ENCODE measurements around the gene LGALSL. TPM values are rescaled to one million over a fixed set of nuclear protein-coding genes. Genes with fewer than 3 reads are reported as not detected.

Gene LGALSL
- total RNA-seq, 1 donor from 2014 or later: 30.2 TPM

DNA sequence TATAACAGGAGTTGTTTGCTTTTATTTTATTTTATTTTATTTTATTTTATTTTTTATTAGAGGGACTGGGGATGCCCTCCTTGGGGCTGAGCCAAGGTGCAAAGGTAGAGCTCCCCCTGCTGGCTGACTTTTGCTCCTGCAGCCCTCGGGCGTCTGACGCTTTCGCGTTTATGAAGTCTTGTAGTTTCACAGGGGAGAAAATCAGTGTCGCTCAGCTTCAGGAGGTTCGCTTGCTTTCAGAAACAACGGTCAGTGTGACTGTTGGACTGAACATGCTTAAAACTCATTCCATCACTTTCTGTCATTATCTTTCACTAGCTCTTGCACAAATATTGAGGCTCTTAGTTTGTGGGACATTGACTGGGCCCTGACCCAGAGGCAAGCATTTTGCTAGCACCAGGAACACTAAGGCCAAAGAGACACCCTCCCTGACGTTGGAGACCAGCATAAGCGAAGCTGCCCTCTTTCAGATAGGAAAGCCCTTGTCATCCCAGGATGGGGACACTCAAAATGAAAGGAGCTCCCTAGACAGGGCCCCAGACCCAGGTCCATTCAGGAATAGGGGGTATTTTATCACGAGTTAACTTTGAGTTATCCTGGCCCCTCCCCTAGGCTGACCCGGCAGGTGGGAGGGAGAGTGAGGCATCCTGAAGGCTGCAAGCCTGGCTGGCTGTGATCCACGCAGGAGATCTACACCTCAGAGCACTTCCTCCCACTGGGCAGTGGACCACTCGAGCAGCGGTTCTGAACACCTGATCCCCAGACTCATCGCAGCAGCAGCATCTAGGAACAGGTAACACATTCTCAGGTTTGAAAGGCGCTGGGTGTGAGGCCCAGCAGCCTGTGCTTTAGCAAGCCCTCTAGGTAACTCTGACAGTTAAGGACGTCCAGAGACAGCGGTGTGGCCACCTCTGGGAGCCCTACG, 34.4 kb downstream of the LGALSL start:
- Mint-ChIP-seq H3K4me1 (ENCODE audit: unreplicated experiment) (peaks cover 52% of the 10 kb centered on the region), H3K36me3 (ENCODE audit: low read depth, unreplicated experiment) (no peaks in the 10 kb centered on the region), H3K9me3 (ENCODE audit: unreplicated experiment) (no peaks in the 10 kb centered on the region), H3K4me3 (ENCODE audit: unreplicated experiment) (no peak overlapping the region), H3K27me3 (ENCODE audit: unreplicated experiment) (no peaks in the 10 kb centered on the region), H3K27ac (ENCODE audit: unreplicated experiment) (no peak overlapping the region)
- DNase-seq (ENCODE audit: low spot score): peak; percentile 77
- TF ChIP-seq, protein P1, sequence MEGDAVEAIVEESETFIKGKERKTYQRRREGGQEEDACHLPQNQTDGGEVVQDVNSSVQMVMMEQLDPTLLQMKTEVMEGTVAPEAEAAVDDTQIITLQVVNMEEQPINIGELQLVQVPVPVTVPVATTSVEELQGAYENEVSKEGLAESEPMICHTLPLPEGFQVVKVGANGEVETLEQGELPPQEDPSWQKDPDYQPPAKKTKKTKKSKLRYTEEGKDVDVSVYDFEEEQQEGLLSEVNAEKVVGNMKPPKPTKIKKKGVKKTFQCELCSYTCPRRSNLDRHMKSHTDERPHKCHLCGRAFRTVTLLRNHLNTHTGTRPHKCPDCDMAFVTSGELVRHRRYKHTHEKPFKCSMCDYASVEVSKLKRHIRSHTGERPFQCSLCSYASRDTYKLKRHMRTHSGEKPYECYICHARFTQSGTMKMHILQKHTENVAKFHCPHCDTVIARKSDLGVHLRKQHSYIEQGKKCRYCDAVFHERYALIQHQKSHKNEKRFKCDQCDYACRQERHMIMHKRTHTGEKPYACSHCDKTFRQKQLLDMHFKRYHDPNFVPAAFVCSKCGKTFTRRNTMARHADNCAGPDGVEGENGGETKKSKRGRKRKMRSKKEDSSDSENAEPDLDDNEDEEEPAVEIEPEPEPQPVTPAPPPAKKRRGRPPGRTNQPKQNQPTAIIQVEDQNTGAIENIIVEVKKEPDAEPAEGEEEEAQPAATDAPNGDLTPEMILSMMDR (IDR thresholded peaks at IDR 0.05; ENCODE audit: unreplicated experiment): peak; percentile 98

DNA sequence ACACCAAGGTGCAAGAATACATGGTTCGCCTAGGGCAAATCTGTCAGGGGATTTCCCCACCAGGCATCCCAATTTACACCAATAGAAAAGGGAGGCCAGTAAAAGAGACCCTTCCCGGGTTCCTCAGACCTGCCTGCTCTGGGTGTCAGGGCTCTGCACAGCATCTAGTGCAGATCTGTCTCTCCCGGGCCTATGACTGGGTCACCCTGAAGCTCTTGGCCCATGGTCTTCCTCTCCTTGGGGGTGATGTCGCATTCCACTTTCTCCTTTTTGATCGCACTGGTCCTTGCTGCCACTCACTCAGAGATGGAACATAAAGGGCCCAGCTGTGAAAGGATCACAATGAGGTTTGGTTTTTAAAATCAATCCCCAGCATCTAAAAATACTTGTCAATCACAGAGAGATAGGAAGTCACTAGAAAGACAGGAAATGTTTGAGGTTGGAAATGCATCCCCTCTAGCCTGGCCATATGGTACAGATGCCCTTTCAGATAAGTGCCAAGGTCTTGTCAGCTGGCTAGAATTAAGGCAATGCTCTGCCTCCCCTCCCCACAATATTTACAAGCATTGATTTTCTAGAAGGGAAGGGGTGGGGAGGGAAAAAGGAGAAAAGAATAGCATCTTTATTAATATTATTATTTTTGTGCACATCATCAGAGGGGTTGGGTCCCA, 35.3 kb downstream of the LGALSL start:
- no peak for DNase-seq (ENCODE audit: low spot score)
- peaks cover 48% of the 10 kb centered on the region for H3K4me1 Mint-ChIP-seq (ENCODE audit: unreplicated experiment)
- H3K9me3 Mint-ChIP-seq (ENCODE audit: unreplicated experiment): no peaks in the 10 kb centered on the region
- H3K4me3 Mint-ChIP-seq (ENCODE audit: unreplicated experiment): peak overlapping the region; percentile 56
- no peaks in the 10 kb centered on the region for H3K27me3 Mint-ChIP-seq (ENCODE audit: unreplicated experiment)
- no peaks in the 10 kb centered on the region for H3K36me3 Mint-ChIP-seq (ENCODE audit: low read depth, unreplicated experiment)
- peak overlapping the region; percentile 39 for H3K27ac Mint-ChIP-seq (ENCODE audit: unreplicated experiment)
- TF ChIP-seq, protein P1 (IDR thresholded peaks at IDR 0.05; ENCODE audit: unreplicated experiment): no peak

DNA sequence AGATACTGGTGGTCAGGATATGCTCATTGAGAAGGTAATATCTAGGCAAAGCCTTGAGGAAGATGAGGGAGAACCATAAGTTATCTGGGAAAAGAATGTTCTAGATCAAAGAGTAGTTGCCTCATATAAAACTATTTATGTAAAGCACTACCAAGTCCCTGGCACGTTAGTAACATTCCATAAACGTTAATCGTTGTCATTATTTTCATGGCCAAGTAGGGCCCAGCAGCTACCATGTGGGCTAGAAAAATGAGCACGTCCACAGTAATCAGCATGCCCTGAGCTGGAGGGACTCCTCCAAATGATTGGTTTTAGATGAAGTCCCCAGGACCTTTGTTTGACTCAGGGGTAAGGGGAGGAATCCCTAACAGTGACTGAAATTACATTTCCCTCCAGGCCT, 37.5 kb downstream of the LGALSL start:
- TF ChIP-seq, protein P1 (IDR thresholded peaks at IDR 0.05; ENCODE audit: unreplicated experiment): no peak
- Mint-ChIP-seq H3K36me3 (ENCODE audit: low read depth, unreplicated experiment) (no peaks in the 10 kb centered on the region), H3K4me3 (ENCODE audit: unreplicated experiment) (no peak overlapping the region), H3K27me3 (ENCODE audit: unreplicated experiment) (no peaks in the 10 kb centered on the region), H3K4me1 (ENCODE audit: unreplicated experiment) (peaks cover 48% of the 10 kb centered on the region), H3K9me3 (ENCODE audit: unreplicated experiment) (no peaks in the 10 kb centered on the region), H3K27ac (ENCODE audit: unreplicated experiment) (no peak overlapping the region)
- DNase-seq (ENCODE audit: low spot score): no peak

DNA sequence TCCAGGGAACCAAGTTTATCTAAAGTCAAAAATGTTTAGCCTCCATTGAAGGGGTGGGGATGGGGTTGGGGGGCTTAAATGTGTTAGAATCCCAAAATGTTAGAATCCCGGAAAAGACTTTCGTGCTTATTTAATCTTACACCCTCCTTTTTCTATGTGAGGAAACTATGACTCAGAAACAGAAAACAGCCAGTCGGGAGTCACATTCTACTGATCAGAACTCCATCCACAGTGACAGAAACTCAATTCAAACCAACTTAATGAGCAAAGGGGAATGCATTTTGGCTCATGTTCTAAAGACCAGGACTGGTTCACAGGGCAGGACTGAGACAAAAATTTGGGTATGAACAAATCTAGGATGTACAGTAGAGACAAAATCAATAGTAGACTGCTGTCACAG, 38.3 kb downstream of the LGALSL start:
- Mint-ChIP-seq H3K4me3 (ENCODE audit: unreplicated experiment) (no peak overlapping the region), H3K27ac (ENCODE audit: unreplicated experiment) (no peak overlapping the region), H3K36me3 (ENCODE audit: low read depth, unreplicated experiment) (no peaks in the 10 kb centered on the region), H3K9me3 (ENCODE audit: unreplicated experiment) (no peaks in the 10 kb centered on the region), H3K27me3 (ENCODE audit: unreplicated experiment) (no peaks in the 10 kb centered on the region), H3K4me1 (ENCODE audit: unreplicated experiment) (peaks cover 48% of the 10 kb centered on the region)
- DNase-seq (ENCODE audit: low spot score): no peak
- TF ChIP-seq, protein P1 (IDR thresholded peaks at IDR 0.05; ENCODE audit: unreplicated experiment): no peak

DNA sequence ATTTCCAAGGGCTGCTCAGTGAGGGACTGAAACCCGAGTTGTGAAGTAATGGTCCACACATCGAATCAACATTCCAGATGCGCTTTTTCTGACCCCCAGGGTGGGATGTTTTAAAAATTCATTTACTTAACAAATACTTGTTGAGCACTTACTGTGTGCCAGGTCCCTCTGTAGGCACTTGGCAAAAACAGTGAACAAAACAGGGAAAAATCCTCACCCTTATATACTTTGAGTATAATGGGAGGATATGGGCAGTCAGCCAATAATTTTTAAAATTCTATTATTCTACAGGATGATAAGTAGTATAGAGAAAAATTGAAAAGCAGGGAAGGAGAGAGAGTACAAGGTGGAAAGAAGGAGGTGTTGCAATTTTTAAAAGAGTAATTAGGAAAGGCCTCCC, 38.9 kb downstream of the LGALSL start:
- DNase-seq (ENCODE audit: low spot score): no peak
- Mint-ChIP-seq H3K27ac (ENCODE audit: unreplicated experiment) (no peak overlapping the region), H3K4me1 (ENCODE audit: unreplicated experiment) (peaks cover 46% of the 10 kb centered on the region), H3K4me3 (ENCODE audit: unreplicated experiment) (no peak overlapping the region), H3K9me3 (ENCODE audit: unreplicated experiment) (no peaks in the 10 kb centered on the region), H3K27me3 (ENCODE audit: unreplicated experiment) (no peaks in the 10 kb centered on the region), H3K36me3 (ENCODE audit: low read depth, unreplicated experiment) (no peaks in the 10 kb centered on the region)
- TF ChIP-seq, protein P1 (IDR thresholded peaks at IDR 0.05; ENCODE audit: unreplicated experiment): no peak

All from endothelial cell (in vitro differentiated cells).